CD4-positive, alpha-beta T cell treated with Interleukin-4 for 1 hour (primary cell): Measurements from ENCODE around the gene ARHGAP42.

ENCODE experiments used
- DNase-seq, 2 donors: peaks; one replicate each; pipeline ENCODE4 v3.0.0-alpha.2; 2020 to 2022

The ARHGAP42 gene

DNA sequence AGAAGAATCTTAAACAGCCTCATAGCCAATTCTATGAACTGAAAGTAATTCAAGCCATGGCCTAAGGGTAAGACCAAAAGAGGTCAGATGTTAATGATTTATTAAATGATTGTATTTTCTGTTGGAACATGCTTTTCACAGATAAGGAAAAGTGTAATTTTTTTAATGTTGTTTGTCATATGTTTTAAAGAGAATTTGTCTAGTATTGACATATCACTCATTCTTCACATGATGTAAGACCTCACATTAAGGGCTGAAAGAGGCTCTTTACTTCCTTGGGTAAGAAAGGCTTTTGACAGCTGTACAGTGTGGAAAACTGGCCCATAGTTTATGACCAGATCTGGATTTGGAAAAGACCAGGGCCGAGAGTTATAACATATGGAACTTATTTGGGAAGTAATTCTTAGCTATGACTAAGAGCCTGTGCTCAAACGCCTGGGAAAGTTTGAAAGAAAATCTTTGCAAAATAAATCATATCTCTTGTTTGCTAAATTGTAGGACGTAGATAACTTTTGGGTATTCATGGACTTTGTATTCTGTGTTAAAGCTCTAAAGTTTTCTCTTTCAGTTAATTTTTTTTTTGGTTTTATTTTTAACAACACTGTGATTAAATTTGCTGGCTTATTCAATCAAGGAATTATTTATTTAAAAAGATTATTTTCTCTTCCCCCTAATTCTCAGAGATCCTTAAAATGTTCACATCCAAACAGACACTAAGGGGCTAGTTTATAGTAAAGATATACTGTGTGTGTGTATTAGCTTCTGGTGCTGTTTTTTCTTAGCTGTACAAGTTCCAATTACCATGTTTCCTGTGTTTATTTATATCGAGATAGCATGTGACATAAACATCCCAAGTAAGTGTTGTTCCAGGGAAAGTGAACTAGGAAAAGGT, 162.2 kb downstream of the ARHGAP42 start:
- no peak for DNase-seq

DNA sequence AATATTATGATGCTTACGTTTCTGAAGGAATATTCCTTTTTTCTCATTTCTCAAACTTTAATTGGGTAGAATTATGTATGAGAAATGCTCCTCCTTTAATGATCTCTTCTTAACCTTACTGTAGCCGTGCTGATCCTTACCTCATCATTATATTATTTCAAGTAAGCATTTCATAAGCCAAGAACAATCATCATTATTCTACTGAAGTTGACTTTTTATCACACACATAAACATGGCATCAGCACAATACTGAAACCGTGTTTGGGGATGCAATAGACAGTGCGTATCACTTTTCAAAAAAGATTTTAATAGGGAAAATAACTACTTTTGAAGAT, 162.8 kb downstream of the ARHGAP42 start:
- DNase-seq: no peak

DNA sequence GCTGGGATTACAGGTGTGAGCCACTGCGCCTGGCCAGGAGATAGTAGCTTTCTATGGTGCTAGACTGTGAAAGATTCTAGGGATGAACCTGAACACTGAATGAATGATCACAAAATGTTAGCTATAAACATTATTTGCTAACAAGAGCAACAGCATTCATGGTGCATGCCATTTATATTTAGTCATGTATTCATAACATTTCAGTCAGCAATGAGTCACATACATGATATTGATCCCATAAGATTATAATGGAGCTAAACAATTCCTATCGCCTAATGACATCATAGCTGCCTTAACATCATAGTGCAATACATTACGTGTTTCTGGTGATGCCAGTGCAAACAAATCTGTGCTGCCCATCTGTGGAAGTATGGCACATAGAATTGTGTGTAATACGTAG, 164.1 kb downstream of the ARHGAP42 start:
- no peak for DNase-seq

DNA sequence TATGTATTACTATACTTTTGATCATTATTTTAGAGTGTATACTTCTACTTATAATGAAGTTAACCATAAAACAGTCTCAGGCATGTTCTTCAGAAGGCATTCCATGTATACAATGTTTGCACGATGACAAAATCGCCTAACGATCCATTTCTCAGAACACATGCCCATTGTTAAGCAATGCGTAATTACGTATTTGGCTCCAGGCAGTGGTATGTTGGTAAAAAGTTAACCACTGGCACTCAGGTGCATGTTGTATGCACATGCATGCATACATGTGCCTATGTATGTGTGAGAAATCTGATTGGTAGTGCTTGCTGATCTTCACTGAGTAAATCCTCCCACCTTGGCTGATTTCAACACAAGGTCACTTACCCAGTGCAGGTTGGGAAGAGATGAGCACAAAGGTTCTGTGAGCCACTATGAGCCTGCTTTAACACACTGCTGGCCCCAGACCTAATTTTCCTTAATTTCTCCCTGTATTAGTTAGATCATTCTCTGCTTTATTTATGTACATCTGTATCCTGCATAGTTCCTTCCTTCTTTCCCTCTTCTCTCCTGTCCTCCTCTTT, 164.6 kb downstream of the ARHGAP42 start:
- no peak for DNase-seq

DNA sequence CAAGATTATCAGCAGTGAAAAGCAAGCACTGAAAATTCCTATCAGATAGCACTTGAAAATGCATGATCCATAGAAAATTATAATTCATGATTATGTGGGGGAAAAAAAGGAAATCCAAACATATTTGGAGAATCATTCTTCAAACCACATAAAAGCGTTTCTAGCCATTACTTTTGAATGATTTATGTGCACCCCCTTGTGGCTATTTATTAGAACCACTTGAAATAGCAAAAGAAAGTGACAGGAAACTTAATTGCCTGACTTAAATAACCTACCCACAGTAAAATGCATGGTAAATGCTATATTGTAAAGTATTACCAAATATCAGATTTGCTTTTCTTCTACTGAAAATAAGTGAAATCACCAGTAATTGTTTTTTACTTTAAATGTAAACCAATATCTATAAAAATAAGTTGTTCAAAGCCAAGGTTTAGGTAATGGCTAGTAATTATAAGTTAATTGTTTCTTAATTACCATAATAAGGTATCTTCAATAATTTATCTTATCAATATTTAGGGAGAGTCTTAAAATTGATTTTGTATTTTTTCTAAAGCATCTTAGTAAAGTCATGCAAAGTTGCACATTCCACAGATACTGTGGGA, 168.5 kb downstream of the ARHGAP42 start:
- no peak for DNase-seq

DNA sequence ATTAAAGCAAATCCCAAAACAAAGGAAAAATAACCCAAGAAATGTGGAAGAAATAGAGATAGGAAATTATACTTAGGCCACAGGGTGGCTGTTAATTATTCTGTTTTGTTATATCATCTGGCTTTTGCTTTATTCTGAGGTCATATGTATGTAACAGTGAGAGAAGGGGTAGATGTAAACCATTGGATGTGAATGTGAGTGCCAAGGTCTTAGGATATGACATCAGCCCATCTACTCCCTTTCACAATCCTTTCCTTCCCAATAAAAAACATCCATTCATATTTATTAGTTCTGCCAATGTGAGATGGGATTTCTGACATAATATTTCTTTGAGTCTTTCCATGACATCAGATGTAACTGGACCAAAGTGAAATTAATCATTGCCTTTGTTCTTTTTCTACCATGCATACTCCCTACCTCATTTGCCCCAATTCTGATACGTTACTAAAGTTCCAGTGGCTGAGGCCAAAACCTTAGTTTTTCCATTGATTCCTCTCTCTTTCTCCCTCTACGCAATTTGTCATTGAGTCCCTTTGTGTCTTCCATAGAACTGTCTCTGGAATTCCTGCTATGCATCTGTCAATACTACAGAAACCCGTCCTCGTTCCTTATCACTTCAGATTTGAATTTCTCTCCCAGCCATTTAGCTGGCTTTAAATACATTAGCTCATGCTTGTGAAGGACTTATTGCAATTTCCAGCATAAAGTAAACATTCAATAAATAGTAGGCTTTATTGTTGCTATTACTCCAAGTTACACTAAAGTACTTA, 170.3 kb downstream of the ARHGAP42 start:
- DNase-seq: no peak

DNA sequence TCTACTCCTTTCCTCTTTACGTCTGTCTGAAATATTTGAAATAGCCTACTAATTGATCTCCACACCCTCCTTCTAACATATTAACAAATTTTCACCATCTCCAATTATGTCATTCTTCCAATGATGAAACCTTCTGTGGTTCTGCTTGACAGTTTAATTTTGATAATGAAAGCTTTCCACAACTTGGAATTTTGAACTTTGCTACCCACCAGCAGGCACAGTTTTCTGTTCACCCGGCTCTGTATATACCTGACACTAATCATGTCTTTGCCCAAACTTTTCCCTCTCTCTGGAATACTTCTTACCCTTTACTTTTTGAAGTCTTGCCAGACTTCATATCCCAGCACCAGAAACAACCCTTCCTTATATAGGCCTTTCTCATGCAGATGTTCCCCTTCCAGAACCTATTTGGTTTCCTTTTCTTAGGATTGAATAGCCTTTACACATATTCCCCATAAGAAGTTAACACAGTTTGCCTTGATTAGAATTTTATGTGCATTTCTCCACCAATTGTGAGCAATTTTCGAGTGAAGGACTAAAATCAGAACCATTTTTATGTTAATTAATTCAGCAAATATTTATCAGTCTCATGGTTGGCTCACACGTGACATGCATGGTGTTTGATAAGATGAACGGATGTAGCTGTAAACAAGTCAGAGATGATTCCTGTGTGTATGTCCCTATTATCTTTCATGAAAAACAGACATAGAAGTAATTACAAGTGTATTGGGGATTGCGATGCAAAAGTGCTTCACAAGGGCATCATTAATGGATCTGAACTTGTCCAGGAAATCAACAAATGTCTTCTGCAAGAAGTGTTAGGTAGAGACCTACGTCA, 173.4 kb downstream of the ARHGAP42 start:
- DNase-seq: no peak

DNA sequence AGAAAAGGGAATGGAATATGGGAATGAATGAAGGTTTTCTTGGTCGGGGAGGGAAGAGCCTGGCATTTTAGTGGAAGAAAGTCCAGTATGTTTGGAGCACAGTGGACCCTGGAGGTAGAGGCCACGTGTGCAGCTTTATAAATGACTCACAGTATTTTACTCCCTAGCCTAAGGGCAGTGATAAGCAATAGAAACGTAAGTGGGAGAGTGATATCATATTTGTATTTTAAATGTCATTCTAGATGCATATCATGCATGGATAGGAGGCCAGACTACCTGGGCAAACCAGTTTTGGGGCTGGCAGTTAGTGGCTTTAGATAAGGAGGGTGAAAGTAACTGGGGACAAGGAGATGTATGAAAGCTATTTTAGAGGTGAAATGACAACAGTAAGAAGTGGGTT, 174.1 kb downstream of the ARHGAP42 start:
- no peak for DNase-seq

DNA sequence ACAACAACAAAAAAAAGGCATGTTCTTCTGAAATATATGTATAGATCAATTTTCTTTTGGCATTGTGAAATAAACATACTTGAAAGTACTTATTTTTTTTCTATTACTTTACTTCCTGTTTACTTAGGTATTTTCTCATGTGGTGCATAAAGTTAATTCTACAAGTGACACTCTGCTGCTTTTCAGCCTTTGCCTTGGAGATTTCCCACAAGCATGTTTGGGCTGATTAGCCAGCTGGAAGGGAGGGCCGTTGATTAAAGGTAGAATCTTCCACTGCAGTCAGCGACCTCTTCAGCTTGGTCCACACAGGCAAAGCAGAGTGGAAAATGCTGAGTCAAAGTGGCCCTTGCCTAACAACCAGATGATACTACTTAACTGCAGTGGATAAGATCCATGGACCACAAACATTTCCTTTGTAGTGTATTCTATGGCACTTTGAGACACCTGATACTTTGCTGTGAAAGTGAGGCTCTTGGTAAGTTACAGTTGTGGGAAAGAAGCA, 176.0 kb downstream of the ARHGAP42 start:
- no peak for DNase-seq

DNA sequence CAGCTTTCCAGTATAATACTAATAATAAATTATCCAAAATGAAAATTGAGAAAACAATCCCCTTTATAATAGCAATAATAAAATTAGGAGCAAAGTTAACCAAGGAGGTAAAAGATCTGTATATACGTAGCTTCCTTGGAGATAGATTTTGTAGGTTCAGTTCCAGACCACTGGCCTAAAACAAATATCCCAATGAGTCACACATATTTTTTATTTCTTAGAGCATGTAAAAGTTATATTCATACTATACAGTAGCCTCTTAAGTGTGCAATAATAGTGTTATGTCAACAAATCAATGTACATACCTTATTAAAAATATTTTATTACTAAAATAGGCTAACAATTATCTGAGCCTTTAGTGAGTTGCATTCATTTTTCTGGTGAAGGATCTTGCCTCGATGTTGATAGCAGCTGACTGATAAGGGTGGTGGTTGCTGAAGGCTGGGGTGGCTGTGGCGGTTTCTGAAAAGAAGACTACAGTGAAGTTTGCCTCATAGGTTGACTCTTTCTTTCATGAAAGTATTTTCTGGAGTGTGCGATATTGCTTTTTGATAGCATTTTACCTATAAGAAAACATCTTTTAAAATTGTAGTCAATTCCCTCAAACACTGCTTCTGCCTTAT, 178.5 kb downstream of the ARHGAP42 start:
- no peak for DNase-seq

DNA sequence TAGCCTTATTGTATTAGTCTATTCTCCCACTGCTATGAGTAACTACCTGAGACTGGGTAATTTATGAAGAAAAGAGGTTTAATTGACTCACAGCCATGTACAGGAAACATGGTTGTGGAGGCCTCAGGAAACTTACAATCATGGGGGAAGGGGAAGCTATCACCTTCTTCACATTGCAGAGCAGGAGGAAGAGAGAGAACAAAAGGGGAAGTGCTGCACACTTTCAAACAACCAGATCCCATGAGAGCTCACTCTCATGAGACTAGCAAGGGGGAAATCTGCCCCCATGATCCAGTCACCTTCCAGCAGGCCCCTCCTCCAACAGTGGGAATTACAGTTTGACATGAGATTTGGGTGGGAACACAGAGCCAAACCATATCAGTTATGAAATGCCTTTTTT, 179.4 kb downstream of the ARHGAP42 start:
- no peak for DNase-seq

DNA sequence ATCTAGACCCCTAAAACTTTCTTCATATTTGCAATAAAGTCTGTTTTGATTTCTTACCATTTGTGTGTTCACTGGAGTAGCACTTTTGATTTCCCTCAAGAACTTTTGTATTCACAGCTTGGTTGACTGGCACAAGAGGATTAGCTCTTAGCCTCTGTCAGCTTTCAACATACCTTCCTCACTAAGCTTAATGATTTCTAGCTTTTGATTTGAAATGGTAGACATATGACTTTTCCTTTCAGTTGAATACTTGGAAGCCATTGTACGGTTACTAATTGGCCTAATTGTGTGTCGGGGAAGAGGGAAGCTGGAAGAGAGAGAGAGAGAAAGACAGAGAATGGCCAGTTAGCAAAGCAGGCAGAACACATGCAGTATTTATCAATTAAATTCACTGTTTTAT, 180.5 kb downstream of the ARHGAP42 start:
- DNase-seq: no peak

DNA sequence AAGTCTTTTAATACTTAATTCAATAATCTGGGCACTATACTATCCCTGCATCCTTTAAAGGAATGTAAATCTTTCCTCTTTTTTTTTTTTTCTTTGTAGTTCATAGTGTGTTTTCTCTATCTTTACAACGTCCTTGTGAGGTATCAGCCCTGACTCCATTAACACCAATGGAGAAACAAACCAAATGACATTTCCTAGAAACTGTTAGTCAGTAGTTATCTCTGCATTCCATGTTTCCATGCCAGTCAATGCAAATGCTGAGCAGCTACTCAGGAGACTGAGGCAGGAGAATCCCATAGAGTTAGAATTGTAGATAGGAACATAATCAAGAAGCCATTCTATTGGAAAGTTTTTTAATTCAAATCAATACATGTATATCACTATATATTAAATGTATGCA, 182.2 kb downstream of the ARHGAP42 start:
- no peak for DNase-seq

DNA sequence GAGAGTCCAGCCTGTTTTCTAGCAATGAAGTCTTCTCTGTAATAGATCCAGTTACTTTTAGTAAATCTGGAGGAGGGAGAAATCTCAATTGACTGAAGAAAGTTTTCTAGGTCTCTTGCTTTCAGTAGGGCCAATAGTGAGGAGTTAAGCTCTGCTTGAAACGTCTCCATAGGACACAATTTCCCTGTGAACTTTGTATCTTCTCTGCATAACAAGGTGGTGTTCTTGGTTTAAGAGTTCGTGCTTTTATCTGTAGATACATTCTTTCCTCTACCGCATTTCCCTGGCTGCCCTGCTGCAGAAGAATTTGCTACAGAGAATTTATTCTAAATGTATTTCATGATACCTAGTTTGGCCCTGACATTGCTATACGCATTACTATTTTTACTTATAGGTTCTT, 183.1 kb downstream of the ARHGAP42 start:
- no peak for DNase-seq

DNA sequence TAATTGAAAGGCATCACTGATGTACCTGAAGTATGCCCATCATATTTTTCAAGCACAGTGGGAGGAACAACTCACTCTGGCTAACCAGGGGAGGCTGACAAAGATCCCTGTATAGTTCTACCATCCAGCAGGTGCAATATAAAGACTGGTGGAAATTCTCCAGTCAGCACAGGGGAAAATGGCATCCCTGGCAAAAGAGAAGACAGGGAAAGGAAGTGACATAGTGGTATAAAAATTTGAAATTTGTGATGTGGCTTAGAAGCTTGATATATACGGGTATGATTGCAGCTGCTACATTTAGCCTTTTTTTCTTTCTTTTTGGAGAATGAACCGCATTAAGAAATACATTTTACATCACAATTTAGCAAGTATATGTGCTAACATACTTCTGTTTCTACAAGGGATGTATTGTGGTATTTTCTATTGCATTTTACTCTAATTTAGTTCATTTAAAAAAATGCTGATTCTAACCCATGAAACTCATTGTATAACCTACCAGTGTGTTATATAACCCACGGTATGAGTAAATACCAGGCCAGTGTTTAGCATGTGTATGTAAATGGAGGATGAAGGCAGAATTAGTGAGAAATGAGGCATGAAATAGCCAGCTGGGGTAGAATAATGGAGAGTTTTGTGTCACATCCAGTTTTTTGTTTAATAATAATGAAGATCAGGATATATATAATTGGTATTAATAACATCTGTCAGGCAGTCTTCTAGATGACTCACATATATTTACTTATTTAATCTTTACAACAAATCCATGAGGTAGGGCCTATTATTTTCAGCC, 186.1 kb downstream of the ARHGAP42 start:
- DNase-seq: no peak

DNA sequence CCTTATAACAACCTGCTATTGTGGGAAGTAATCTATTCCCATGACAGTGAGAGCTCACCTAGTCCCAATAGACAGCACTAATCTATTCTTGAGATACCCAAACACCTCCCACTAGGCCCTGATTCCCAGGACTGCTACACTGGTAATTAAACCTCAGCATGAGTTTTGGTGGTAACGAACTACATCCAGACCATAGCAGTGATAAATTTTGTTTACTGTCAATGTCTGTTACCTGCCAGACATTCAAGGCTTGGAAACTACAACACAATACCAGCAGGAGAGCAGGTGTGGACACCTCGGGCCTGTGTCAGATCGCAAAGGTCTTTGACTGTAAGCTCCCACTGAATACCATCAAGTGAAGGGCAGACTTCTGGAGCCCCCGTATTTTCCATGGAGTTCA, 187.1 kb downstream of the ARHGAP42 start:
- DNase-seq: no peak

DNA sequence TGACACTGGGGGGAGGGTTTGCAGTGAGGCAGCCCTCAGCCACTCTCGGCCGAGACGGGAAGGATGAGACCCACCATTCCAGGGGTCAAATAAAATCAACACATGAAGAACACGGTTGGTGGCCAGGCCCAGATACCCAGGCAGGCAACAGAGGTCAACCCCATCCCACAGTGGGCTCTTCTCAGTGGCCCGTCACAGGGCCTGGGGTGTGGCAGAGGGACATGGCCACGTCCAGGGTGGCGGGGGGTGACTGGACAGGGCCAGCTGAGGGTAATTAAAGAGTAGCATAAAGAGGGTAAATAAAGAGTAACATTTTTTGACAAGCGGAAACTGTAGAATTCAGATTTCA, 188.4 kb downstream of the ARHGAP42 start:
- DNase-seq: no peak

DNA sequence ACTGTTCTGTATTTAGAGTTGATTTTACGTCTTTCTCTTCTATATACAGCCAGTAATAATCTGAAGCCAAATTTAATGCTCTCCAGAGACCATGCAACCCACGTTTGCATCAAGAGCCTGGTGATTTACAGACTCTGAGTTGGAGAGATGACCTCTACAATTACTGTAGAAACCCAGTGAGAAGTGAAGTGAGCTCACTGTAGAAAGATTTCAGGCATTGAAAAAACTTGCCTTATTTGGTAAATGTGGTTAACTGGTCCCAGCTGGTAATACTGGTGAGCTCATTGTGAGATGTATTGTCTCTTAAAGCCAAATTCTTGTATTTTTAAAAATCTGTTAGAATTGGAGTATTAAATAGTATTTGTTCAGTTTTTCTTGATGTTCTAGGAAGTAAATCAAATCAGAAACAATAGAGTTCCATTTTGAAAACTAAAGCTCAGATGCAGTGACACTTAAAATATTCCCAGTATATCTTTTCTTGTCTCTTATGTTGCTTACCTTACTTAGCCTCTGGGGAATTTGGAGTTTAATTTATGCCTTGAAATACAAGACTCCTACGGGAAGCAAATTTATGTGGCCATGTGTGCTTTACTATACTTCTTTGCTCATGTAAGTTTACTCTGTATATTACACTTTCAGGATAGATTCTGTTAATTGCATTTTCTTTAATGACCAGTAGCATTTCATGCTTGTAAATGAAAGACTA, 189.9 kb downstream of the ARHGAP42 start:
- no peak for DNase-seq

DNA sequence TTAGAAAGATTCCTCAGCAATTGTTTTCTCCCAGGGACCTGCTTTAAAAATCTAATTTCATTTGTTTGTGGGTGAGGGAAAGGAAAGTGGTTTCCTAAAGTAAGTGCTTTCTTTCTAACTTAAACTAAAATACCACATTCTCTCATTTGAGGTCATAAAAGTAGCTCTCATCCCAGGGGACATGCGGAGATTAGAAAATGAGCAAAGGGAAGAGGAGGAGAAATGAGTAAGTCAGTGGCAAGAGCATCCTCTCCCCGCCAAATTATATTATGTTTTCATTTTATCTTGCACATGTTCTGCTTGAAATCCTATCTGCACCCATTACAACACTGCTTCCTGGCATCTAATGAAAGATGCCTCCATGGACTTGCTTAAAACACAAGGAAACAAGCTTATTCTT, 191.4 kb downstream of the ARHGAP42 start:
- no peak for DNase-seq

DNA sequence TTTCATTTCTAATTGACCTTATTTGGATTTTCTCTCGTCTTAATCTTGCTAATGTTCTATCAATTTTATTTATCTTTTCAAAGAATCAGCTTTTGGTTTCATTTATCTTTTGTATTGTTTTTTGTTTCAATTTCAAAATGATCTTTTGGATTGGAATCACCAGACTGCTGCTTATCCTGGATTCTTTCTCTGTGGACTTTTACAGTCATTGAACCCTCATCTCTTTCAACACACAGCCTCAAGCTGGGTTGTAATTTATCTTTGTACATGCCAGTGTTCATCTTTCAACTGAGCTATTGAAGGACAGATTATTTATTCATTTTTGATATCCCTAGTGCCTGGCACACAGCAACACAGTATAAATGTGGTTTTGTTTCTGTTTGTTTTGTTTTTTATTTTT, 195.9 kb downstream of the ARHGAP42 start:
- no peak for DNase-seq

DNA sequence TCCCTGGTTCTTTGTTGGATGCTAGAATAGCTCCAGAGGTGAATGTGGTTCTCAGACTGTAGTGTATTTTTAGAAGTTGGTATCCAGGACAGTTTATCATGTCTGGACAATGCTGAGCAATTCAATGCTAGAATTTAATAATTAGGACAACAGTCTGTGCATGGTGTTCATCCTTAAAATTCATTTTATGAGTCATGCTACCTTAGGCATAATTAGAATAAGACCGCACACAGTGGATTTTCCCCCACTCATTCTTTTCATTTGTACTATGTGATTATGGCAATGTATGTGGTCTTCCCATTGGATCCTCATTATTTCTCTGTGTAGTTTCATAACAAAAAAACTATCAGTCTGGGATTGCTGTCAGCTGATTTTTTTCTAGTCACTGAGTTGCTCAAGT, 196.7 kb downstream of the ARHGAP42 start:
- DNase-seq: no peak
